Panc1 (cell line): Measurements from ENCODE around the gene KIF21B.

ENCODE experiments used
- POLR2AphosphoS5 ChIP-seq: IDR thresholded peaks from 2 replicates; pipeline ENCODE4 v1.6.1; 2012; ENCODE audit warnings: mild to moderate bottlenecking, low read depth, low read length, moderate library complexity
- SIN3A ChIP-seq: IDR thresholded peaks from 2 replicates; pipeline ENCODE4 v1.6.1; 2012; ENCODE audit warnings: low read depth, mild to moderate bottlenecking, low read length, moderate library complexity, borderline replicate concordance; ENCODE audit not compliant: insufficient read depth
- TCF7L2 ChIP-seq: IDR thresholded peaks from 2 replicates; pipeline ENCODE4 v1.6.1; 2011; ENCODE audit warnings: mild to moderate bottlenecking, low read depth, low read length, inconsistent platforms
- TF ChIP-seq, protein P1 (sequence below): fragments of 450-650 bp; IDR thresholded peaks from 2 replicates; pipeline ENCODE4 v1.5.1; 2017; ENCODE audit warnings: mild to moderate bottlenecking
- TF ChIP-seq, protein P2 (sequence below), 2 experiments: IDR thresholded peaks; 2 replicates each; pipeline ENCODE4 v1.6.1; 2011 to 2012; ENCODE audit warnings: low read depth in 2 of 2, control low read depth in 1 of 2, low read length in 1 of 2, mild to moderate bottlenecking in 1 of 2, moderate library complexity in 1 of 2; ENCODE audit not compliant: insufficient read depth in 1 of 2

DNA sequence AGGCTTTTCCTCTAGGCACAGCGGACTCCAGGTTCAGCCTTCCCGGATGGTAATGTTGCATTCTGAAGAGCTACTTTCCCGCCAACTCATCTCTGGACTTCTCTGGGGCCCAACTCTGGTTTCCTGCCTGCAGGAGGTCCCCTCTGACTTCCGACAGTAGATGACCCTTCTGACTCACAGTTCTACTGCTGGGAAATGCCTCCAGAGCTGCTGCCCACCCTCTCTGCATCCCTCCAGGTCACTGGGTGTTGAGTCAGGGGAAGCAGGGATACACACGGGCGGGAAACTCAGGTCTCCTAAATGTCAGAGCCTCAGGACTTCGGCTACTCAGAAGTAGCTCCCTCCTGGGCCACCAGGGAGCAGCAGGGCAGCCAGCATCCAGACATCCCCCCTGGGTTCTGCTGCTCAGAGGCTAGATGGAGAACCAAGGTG, 2.1 kb upstream of the KIF21B start:
- TF ChIP-seq, protein P1, sequence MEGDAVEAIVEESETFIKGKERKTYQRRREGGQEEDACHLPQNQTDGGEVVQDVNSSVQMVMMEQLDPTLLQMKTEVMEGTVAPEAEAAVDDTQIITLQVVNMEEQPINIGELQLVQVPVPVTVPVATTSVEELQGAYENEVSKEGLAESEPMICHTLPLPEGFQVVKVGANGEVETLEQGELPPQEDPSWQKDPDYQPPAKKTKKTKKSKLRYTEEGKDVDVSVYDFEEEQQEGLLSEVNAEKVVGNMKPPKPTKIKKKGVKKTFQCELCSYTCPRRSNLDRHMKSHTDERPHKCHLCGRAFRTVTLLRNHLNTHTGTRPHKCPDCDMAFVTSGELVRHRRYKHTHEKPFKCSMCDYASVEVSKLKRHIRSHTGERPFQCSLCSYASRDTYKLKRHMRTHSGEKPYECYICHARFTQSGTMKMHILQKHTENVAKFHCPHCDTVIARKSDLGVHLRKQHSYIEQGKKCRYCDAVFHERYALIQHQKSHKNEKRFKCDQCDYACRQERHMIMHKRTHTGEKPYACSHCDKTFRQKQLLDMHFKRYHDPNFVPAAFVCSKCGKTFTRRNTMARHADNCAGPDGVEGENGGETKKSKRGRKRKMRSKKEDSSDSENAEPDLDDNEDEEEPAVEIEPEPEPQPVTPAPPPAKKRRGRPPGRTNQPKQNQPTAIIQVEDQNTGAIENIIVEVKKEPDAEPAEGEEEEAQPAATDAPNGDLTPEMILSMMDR = peak; percentile 53
- TF ChIP-seq POLR2AphosphoS5 (no peak), TCF7L2 (no peak), SIN3A (no peak)
- TF ChIP-seq, protein P2, sequence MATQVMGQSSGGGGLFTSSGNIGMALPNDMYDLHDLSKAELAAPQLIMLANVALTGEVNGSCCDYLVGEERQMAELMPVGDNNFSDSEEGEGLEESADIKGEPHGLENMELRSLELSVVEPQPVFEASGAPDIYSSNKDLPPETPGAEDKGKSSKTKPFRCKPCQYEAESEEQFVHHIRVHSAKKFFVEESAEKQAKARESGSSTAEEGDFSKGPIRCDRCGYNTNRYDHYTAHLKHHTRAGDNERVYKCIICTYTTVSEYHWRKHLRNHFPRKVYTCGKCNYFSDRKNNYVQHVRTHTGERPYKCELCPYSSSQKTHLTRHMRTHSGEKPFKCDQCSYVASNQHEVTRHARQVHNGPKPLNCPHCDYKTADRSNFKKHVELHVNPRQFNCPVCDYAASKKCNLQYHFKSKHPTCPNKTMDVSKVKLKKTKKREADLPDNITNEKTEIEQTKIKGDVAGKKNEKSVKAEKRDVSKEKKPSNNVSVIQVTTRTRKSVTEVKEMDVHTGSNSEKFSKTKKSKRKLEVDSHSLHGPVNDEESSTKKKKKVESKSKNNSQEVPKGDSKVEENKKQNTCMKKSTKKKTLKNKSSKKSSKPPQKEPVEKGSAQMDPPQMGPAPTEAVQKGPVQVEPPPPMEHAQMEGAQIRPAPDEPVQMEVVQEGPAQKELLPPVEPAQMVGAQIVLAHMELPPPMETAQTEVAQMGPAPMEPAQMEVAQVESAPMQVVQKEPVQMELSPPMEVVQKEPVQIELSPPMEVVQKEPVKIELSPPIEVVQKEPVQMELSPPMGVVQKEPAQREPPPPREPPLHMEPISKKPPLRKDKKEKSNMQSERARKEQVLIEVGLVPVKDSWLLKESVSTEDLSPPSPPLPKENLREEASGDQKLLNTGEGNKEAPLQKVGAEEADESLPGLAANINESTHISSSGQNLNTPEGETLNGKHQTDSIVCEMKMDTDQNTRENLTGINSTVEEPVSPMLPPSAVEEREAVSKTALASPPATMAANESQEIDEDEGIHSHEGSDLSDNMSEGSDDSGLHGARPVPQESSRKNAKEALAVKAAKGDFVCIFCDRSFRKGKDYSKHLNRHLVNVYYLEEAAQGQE (IDR thresholded peaks at IDR 0.05; ENCODE audit: insufficient read depth in 1 of 2, low read depth in 2 of 2, low read length in 1 of 2) = no peak
